Liver (tissue), 9 donors: ENCODE results near the gene RPS6KA5. TPM values are rescaled to one million over a fixed set of nuclear protein-coding genes. Genes with fewer than 3 reads are reported as not detected.

Experiments used
- DNase-seq: peaks from one replicate; pipeline ENCODE4 v3.0.0-alpha.2; 2017; ENCODE audit warnings: low spot score
- H3K27ac ChIP-seq, 2 donors: one replicate each; pipeline ENCODE4 v1.7.0; 2013; ENCODE audit warnings: inconsistent platforms in 2 of 2, low read length in 2 of 2, control low read depth in 1 of 2, low read depth in 1 of 2, mild to moderate bottlenecking in 1 of 2
- H3K27me3 ChIP-seq, 4 donors: one replicate each; pipeline versions ENCODE4 v1.6.1 to v1.7.0; 2013; ENCODE audit warnings: low read length in 3 of 4, inconsistent platforms in 1 of 4, mild to moderate bottlenecking in 1 of 4, moderate library complexity in 1 of 4; ENCODE audit not compliant: control insufficient read depth in 4 of 4, insufficient read depth in 4 of 4
- H3K36me3 ChIP-seq, 4 donors: one replicate each; pipeline versions ENCODE4 v1.6.1 to v1.7.0; 2013; ENCODE audit warnings: low read length in 3 of 4, mild to moderate bottlenecking in 3 of 4, low read depth in 1 of 4, moderate library complexity in 1 of 4; ENCODE audit not compliant: control insufficient read depth in 4 of 4, insufficient read depth in 3 of 4
- H3K4me1 ChIP-seq, 4 donors: one replicate each; pipeline versions ENCODE4 v1.6.1 to v1.7.0; 2013; ENCODE audit warnings: low read length in 3 of 4, mild to moderate bottlenecking in 3 of 4, moderate library complexity in 1 of 4; ENCODE audit not compliant: control insufficient read depth in 4 of 4, insufficient read depth in 4 of 4
- H3K4me3 ChIP-seq, 3 donors: one replicate each; pipeline versions ENCODE4 v1.6.1 to v1.7.0; 2013; ENCODE audit warnings: low read length in 3 of 3, control low read depth in 1 of 3, low read depth in 1 of 3, mild to moderate bottlenecking in 1 of 3
- H3K9ac ChIP-seq, 2 donors: one replicate each; pipeline ENCODE4 v1.7.0; 2013; ENCODE audit warnings: low read length in 2 of 2, mild to moderate bottlenecking in 2 of 2, moderate library complexity in 2 of 2, control low read depth in 1 of 2, low read depth in 1 of 2
- H3K9me3 ChIP-seq, 4 donors: one replicate each; pipeline versions ENCODE4 v1.6.1 to v1.7.0; 2013; ENCODE audit warnings: low read length in 3 of 4; ENCODE audit not compliant: control insufficient read depth in 4 of 4
- ATF3 ChIP-seq: IDR thresholded peaks from 2 replicates; pipeline ENCODE4 v1.6.1; 2016; ENCODE audit warnings: antibody characterized with exemption
- CTCF ChIP-seq: fragments of 150-350 bp; IDR thresholded peaks from 2 replicates; pipeline ENCODE4 v1.5.1; 2017; ENCODE audit warnings: improper control_type of control experiment, low read depth, low read length; ENCODE audit not compliant: missing input control
- EGR1 ChIP-seq, 2 donors: IDR thresholded peaks; 2 replicates each; pipeline ENCODE4 v1.6.1; 2016 to 2018; ENCODE audit warnings: antibody characterized with exemption in 2 of 2, low read depth in 2 of 2
- FOXA1 ChIP-seq: IDR thresholded peaks from 2 replicates; pipeline ENCODE4 v1.6.1; 2016; ENCODE audit warnings: antibody characterized with exemption
- FOXA2 ChIP-seq: IDR thresholded peaks from 2 replicates; pipeline ENCODE4 v1.6.1; 2016; ENCODE audit warnings: antibody characterized with exemption
- GABPA ChIP-seq, 2 donors: IDR thresholded peaks in 1 of 2; conservative IDR thresholded peaks in 1 of 2; 2 replicates each; pipeline ENCODE4 v1.6.1; 2016; ENCODE audit warnings: antibody characterized with exemption in 2 of 2, mild to moderate bottlenecking in 1 of 2, moderate library complexity in 1 of 2
- HNF4A ChIP-seq, 2 donors: conservative IDR thresholded peaks; 2 replicates each; pipeline ENCODE4 v1.6.1; 2016; ENCODE audit warnings: antibody characterized with exemption in 2 of 2, mild to moderate bottlenecking in 2 of 2
- HNF4G ChIP-seq: IDR thresholded peaks from 2 replicates; pipeline ENCODE4 v1.6.1; 2016; ENCODE audit warnings: antibody characterized with exemption
- JUND ChIP-seq, 2 donors: IDR thresholded peaks; 2 replicates each; pipeline ENCODE4 v1.6.1; 2016; ENCODE audit warnings: antibody characterized with exemption in 2 of 2
- MAX ChIP-seq: IDR thresholded peaks from 2 replicates; pipeline ENCODE4 v1.6.1; 2016; ENCODE audit warnings: antibody characterized with exemption
- NR2F2 ChIP-seq: IDR thresholded peaks from 2 replicates; pipeline ENCODE4 v1.6.1; 2016; ENCODE audit warnings: antibody characterized with exemption
- RAD21 ChIP-seq, 2 donors: IDR thresholded peaks; 2 replicates each; pipeline ENCODE4 v1.6.1; 2016; ENCODE audit warnings: antibody characterized with exemption in 2 of 2, mild to moderate bottlenecking in 2 of 2
- RXRA ChIP-seq, 2 donors: IDR thresholded peaks; 2 replicates each; pipeline ENCODE4 v1.6.1; 2017 to 2018; ENCODE audit warnings: antibody characterized with exemption in 2 of 2, mild to moderate bottlenecking in 1 of 2
- SP1 ChIP-seq: IDR thresholded peaks from 2 replicates; pipeline ENCODE4 v1.6.1; 2018; ENCODE audit warnings: antibody characterized with exemption, mild to moderate bottlenecking
- TAF1 ChIP-seq: conservative IDR thresholded peaks from 2 replicates; pipeline ENCODE4 v1.6.1; 2016; ENCODE audit warnings: antibody characterized with exemption, mild to moderate bottlenecking
- YY1 ChIP-seq: IDR thresholded peaks from 2 replicates; pipeline ENCODE4 v1.6.1; 2016; ENCODE audit warnings: antibody characterized with exemption, mild to moderate bottlenecking
- WGBS: extraction: QIAGEN DNeasy Blood & Tissue Kit; methylation state at CpG from one replicate; pipeline ENCODE4 v1.1.7; 2013; 5-methylcytosine and 5-hydroxymethylcytosine counted together
- polyA plus RNA-seq, 2 donors: library from polyadenylated mRNA; stranded (reverse) in 1 of 2; unstranded in 1 of 2; fragments of 200-250 nt in 1 of 2; fragments of >200 nt in 1 of 2; fragmentation: Nextera tagmentation in 1 of 2; extraction: Ambion mirVana in 1 of 2; gene quantifications; one replicate each; pipeline versions ENCODE4 v1.2.1 to v1.2.3, GENCODE V29; 2013 to 2015
- total RNA-seq, 2 donors: library from RNA; depleted of rRNA; stranded (reverse); fragments of >200 nt; gene quantifications; one replicate each; pipeline ENCODE4 v1.2.3, GENCODE V29; 2014
- TF ChIP-seq, protein P1 (sequence below): IDR thresholded peaks from 2 replicates; pipeline ENCODE4 v1.6.1; 2016; ENCODE audit warnings: antibody characterized with exemption
- TF ChIP-seq, protein P2 (sequence below): IDR thresholded peaks from 2 replicates; pipeline ENCODE4 v1.6.1; 2016; ENCODE audit warnings: antibody characterized with exemption, mild to moderate bottlenecking
- donor health status: healthy.
- donor health status: healthy.
- donor health status: healthy.
- donor health status: healthy.
- donor health status: healthy.

The RPS6KA5 gene
- total and polyA plus RNA-seq, 4 donors = 0.52 to 2.3 (median 1.3) TPM

- Histone ChIP-seq H3K36me3 (no peaks in the 10 kb centered on the region), H3K9ac (no peak overlapping the region), H3K4me3 (no peak overlapping the region), H3K27ac (no peak overlapping the region), H3K9me3 (no peaks in the 10 kb centered on the region), H3K27me3 (no peaks in the 10 kb centered on the region), H3K4me1 (no peaks in the 10 kb centered on the region)
- no peak for DNase-seq
- WGBS = 91% methylated on average over 3 of the region's 3 CpGs
- TF ChIP-seq CTCF = no peak
- TF ChIP-seq FOXA1 = no peak
- no peak for TF ChIP-seq NR2F2
- no peak for TF ChIP-seq MAX
- TF ChIP-seq RXRA (IDR thresholded peaks at IDR 0.05) = no peak
Observed at GRCh38 chr14:90907178-90907577, 153.3 kb downstream of the RPS6KA5 start.

DNA sequence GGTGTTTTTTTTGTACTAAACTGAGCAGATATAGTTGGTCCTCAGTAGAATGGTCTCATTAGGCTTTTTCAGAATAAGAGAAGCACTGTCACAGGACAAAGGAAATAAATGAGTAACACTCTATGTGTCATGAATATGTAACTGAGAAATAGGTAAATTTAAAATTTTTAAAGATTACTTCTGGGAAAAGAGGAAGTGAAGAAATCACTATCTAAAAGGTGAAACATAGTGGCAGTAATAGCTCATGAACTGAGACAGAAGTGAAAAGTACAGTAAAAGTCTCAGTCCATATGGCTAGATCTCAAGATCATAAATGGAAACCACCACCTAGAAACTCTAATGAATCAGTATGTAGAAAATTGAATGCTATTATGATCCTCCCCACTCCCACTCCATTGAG, 154.9 kb downstream of the RPS6KA5 start:
- no peaks in the 10 kb centered on the region for H3K27me3 ChIP-seq
- no peak overlapping the region for H3K27ac ChIP-seq
- no peak overlapping the region for H3K9ac ChIP-seq
- H3K36me3 ChIP-seq = no peaks in the 10 kb centered on the region
- H3K4me1 ChIP-seq = no peaks in the 10 kb centered on the region
- DNase-seq = no peak
- TF ChIP-seq HNF4G (no peak), FOXA1 (no peak), HNF4A (conservative IDR thresholded peaks at IDR 0.05) (no peak)
- no peaks in the 10 kb centered on the region for H3K9me3 ChIP-seq
- no peak overlapping the region for H3K4me3 ChIP-seq

GRCh38 chr14:90903101-90903500, 157.3 kb downstream of the RPS6KA5 start:
- DNase-seq = peak; percentile 42
- peaks cover 0 to 2% (median under 1%) of the 10 kb centered on the region in 4 donors for H3K36me3 ChIP-seq
- H3K4me3 ChIP-seq = no peak overlapping the region
- H3K27me3 ChIP-seq = no peaks in the 10 kb centered on the region
- no peak for TF ChIP-seq EGR1 (IDR thresholded peaks at IDR 0.05; ENCODE audit: low read depth in 2 of 2)
- peak in 1 of 2 donors; percentile 21 for TF ChIP-seq RXRA (IDR thresholded peaks at IDR 0.05)
- no peak for TF ChIP-seq MAX
- TF ChIP-seq JUND (IDR thresholded peaks at IDR 0.05) = no peak
- TF ChIP-seq HNF4A (conservative IDR thresholded peaks at IDR 0.05) = peak in 1 of 2 donors; percentile 41
- no peak for TF ChIP-seq HNF4G
- no peak for TF ChIP-seq ATF3
- TF ChIP-seq, protein P1, sequence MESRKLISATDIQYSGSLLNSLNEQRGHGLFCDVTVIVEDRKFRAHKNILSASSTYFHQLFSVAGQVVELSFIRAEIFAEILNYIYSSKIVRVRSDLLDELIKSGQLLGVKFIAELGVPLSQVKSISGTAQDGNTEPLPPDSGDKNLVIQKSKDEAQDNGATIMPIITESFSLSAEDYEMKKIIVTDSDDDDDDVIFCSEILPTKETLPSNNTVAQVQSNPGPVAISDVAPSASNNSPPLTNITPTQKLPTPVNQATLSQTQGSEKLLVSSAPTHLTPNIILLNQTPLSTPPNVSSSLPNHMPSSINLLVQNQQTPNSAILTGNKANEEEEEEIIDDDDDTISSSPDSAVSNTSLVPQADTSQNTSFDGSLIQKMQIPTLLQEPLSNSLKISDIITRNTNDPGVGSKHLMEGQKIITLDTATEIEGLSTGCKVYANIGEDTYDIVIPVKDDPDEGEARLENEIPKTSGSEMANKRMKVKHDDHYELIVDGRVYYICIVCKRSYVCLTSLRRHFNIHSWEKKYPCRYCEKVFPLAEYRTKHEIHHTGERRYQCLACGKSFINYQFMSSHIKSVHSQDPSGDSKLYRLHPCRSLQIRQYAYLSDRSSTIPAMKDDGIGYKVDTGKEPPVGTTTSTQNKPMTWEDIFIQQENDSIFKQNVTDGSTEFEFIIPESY = no peak
- TF ChIP-seq SP1 = no peak
- no peak for TF ChIP-seq YY1
- TF ChIP-seq NR2F2 = no peak
- TF ChIP-seq CTCF = peak; percentile 70
- TF ChIP-seq FOXA1 = no peak
- TF ChIP-seq, protein P2, sequence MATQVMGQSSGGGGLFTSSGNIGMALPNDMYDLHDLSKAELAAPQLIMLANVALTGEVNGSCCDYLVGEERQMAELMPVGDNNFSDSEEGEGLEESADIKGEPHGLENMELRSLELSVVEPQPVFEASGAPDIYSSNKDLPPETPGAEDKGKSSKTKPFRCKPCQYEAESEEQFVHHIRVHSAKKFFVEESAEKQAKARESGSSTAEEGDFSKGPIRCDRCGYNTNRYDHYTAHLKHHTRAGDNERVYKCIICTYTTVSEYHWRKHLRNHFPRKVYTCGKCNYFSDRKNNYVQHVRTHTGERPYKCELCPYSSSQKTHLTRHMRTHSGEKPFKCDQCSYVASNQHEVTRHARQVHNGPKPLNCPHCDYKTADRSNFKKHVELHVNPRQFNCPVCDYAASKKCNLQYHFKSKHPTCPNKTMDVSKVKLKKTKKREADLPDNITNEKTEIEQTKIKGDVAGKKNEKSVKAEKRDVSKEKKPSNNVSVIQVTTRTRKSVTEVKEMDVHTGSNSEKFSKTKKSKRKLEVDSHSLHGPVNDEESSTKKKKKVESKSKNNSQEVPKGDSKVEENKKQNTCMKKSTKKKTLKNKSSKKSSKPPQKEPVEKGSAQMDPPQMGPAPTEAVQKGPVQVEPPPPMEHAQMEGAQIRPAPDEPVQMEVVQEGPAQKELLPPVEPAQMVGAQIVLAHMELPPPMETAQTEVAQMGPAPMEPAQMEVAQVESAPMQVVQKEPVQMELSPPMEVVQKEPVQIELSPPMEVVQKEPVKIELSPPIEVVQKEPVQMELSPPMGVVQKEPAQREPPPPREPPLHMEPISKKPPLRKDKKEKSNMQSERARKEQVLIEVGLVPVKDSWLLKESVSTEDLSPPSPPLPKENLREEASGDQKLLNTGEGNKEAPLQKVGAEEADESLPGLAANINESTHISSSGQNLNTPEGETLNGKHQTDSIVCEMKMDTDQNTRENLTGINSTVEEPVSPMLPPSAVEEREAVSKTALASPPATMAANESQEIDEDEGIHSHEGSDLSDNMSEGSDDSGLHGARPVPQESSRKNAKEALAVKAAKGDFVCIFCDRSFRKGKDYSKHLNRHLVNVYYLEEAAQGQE = no peak
- peak; percentile 88 to 90 for TF ChIP-seq RAD21 (IDR thresholded peaks at IDR 0.05)
- no peak for TF ChIP-seq TAF1
- TF ChIP-seq GABPA (IDR thresholded peaks at IDR 0.05 in 1 of 2, conservative IDR thresholded peaks at IDR 0.05 in 1 of 2) = no peak
- no peak for TF ChIP-seq FOXA2
- H3K4me1 ChIP-seq = no peaks in the 10 kb centered on the region
- 0% methylated on average over 1 of the region's 1 CpG for WGBS
- no peak overlapping the region for H3K9ac ChIP-seq
- no peak overlapping the region for H3K27ac ChIP-seq
- H3K9me3 ChIP-seq = no peaks in the 10 kb centered on the region
